Pancreas (tissue), 10 donors: Measurements from ENCODE around the gene KDM2A. TPM values are rescaled to one million over a fixed set of nuclear protein-coding genes. Genes with fewer than 3 reads are reported as not detected.

ENCODE experiments used
- ATAC-seq, 4 donors: fragments of 200-7000 bp; cut with Tn5 transposase; one replicate each; pipeline versions ENCODE4 v1.8.0 to v1.9.1; 2020; ENCODE audit warnings: mild to moderate bottlenecking in 4 of 4, moderate library complexity in 4 of 4
- DNase-seq, 6 donors: peaks; one replicate each; pipeline ENCODE4 v3.0.0-alpha.2; 2020
- FAIRE-seq: peaks from 2 replicates; lab custom pipeline; 2012; peaks lifted over from hg19 to GRCh38; lab: Jason Lieb, UNC
- H3K27ac ChIP-seq, 4 donors: fragments of 200-600 bp; sonication (generic); 1 replicate in 3 of 4; 2 replicates in 1 of 4; pipeline versions ENCODE4 v1.5.0 to v1.8.0; 2020
- H3K27me3 ChIP-seq, 4 donors: fragments of 200-600 bp; one replicate each; pipeline ENCODE4 v1.8.0; 2021
- H3K36me3 ChIP-seq, 3 donors: fragments of 200-600 bp; sonication (generic) in 1 of 3; one replicate each; pipeline versions ENCODE4 v1.5.0 to v1.8.0; 2020 to 2021
- H3K4me1 ChIP-seq, 3 donors: fragments of 200-600 bp; one replicate each; pipeline ENCODE4 v1.8.0; 2021
- H3K4me3 ChIP-seq, 4 donors: fragments of 200-600 bp; sonication (generic) in 2 of 4; one replicate each; pipeline versions ENCODE4 v1.5.0 to v1.8.0; 2020 to 2021
- H3K9me3 ChIP-seq, 4 donors: fragments of 200-600 bp; one replicate each; pipeline ENCODE4 v1.8.0; 2021
- WGBS, 2 donors: extraction: QIAGEN DNeasy Blood & Tissue Kit; methylation state at CpG; one replicate each; pipeline ENCODE4 v1.1.7; 2013; 5-methylcytosine and 5-hydroxymethylcytosine counted together
- intact Hi-C, 3 donors: fragments of 100-400 bp; cut with DNase I; formaldehyde crosslinking; loops; one replicate each; pipeline versions ENCODE4 v1.11.1 to v1.14.2; 2022
- polyA plus RNA-seq, 2 donors: library from polyadenylated mRNA; stranded (reverse); fragments of 200-250 nt; gene quantifications; one replicate each; pipeline ENCODE4 v1.2.3, GENCODE V29; 2013
- total RNA-seq, 6 donors: library from RNA; stranded (reverse); fragmentation: NEBNext Ultra II Directional in 4 of 6; extraction: Animal tissue kit (Norgen Biotek cat#: 25700) in 4 of 6; gene quantifications; one replicate each; pipeline versions ENCODE4 v1.2.1 to v1.2.4, GENCODE V29; 2021 to 2023
- TF ChIP-seq, protein P1 (sequence below), 4 donors: fragments of 200-600 bp; sonication (generic) in 3 of 4; IDR thresholded peaks; one replicate each; pipeline versions ENCODE4 v1.5.0 to v1.8.0; 2021; ENCODE audit warnings: antibody characterized with exemption in 4 of 4
- donor health status: healthy with polysubstance abuse.
- donor health status: DM: no; HTN: no; CAD: no; lungs with moderate emphysema.
- donor health status: DM: no; HTN: no; CAD: no.
- donor health status: control.
- donor health status: control.
- donor health status: Bipolar disorder and iron deficiency.
- donor health status: DM: yes; HTN: yes; CAD: no.
- donor health status: DM: no; HTN: no; CAD: no.
- donor health status: DM: no; HTN: no; CAD: no.
- donor health status: DM: yes; HTN: yes; CAD: no.

KDM2A gene
- total RNA-seq: 10 to 100 TPM; 17.2 to 39.1 (median 23.1) TPM
- polyA plus RNA-seq: 10 to 100 TPM; 19.2 to 22.6 TPM

DNA sequence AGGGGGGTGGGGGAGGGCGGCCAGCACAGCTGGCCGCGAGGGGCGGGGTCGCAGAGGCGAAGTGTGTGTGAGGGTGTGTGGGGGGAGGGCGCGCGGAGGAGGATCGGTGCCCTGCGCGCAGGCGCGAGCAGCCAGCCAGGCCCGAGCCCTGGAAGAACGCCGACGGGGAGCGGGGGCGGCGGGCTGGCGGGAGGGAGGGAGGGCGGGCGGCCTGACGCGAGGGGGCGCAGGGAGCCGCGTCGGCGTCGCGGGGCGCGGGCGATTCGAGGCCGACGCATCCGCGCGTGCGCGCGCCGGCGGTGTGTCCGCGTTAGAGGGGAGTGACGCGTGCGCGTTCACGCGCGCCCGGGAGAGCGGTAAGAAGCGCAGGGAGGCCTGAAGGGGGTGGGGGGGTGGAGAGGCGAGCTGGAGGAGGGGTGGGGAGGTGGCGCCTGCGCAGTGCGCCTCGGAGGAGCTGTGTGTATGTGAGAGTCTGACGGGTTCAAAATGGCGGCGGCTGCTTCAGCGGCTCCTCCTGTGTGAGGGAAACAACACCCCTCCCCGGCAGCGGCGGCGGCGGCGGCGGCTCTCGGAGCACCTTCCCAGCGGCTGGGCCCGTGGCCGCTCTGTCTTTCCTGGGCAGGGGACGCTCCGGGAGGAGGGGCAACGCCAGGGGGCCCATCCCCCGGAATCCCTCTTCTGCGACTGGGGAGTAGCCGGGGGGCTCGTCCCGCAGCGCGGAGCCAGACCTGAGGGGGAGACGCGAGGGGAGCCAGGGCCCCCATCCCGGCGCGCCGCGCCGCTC, at the start of gene KDM2A:
TSS of gene KDM2A (plus strand) at position 463 of the 784 bp plus-strand sequence. CDS start 2,054 bp downstream, outside the sequence.
- no peaks in the 10 kb centered on the region for H3K9me3 ChIP-seq
- H3K4me3 ChIP-seq: peak within 1 kb of the TSS; percentile 77 to 95 (median 86)
- H3K27ac ChIP-seq: peak within 1 kb of the TSS; percentile 92 to 96 (median 93)
- peak; percentile 87 to 93 (median 92) for ATAC-seq
- no peaks in the 10 kb centered on the region for H3K36me3 ChIP-seq
- 1% methylated on average over 47 to 97 of the region's 97 CpGs for WGBS, 2 donors
- H3K4me1 ChIP-seq: peaks cover 4 to 14% (median 5%) of the 10 kb centered on the region in 3 donors
- intact Hi-C loops: no loop called here
- DNase-seq: peak; percentile 98 to 100 (median 99)
- TF ChIP-seq, protein P1, sequence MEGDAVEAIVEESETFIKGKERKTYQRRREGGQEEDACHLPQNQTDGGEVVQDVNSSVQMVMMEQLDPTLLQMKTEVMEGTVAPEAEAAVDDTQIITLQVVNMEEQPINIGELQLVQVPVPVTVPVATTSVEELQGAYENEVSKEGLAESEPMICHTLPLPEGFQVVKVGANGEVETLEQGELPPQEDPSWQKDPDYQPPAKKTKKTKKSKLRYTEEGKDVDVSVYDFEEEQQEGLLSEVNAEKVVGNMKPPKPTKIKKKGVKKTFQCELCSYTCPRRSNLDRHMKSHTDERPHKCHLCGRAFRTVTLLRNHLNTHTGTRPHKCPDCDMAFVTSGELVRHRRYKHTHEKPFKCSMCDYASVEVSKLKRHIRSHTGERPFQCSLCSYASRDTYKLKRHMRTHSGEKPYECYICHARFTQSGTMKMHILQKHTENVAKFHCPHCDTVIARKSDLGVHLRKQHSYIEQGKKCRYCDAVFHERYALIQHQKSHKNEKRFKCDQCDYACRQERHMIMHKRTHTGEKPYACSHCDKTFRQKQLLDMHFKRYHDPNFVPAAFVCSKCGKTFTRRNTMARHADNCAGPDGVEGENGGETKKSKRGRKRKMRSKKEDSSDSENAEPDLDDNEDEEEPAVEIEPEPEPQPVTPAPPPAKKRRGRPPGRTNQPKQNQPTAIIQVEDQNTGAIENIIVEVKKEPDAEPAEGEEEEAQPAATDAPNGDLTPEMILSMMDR (IDR thresholded peaks at IDR 0.05): no peak
- FAIRE-seq: no peak
- H3K27me3 ChIP-seq: no peaks in the 10 kb centered on the region

DNA sequence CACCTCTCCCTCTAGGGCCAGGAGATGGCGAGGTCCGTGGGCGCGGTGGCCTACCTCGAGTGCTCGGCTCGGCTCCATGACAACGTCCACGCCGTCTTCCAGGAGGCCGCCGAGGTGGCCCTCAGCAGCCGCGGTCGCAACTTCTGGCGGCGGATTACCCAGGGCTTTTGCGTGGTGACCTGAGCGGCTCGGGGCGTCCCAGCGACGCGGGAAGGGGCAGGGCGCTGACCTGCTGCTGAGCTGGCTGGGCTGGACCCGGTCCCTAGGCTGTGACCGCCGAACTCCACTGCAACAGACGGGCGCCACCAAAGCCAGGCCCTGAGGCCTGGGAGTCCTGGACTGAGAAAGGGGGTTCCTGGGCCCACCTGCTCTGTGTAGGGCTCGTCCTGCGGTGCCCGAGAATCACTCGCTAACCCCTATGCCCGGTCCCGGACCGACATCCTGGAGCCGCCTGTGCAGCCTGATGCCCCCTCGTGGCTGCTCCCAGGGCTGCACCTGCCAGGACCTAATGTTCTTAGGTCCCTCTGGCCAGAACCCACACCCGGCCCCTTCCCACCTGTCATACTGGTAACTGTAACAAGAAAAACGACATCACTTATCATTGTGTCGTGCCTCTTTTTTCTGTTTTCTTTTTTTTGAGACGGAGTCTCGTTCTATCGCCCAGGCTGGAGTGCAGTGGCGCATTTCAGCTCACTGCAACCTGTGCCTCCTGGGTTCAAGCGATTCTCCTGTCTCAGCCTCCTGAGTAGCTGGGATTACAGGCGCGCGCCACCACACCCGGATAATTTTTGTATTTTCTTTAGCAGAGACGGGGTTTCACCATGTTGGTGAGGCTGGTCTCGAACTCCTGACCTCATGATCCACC, 47.4 kb upstream of the KDM2A start:
- FAIRE-seq: no peak
- TF ChIP-seq, protein P1 (IDR thresholded peaks at IDR 0.05): peak; percentile 55 to 80 (median 72)
- ATAC-seq: peak; percentile 59 to 91 (median 86)
- H3K4me3 ChIP-seq: no peak overlapping the region
- peak in 4 of 6 donors; percentile 61 to 88 (median 68) for DNase-seq
- WGBS, 2 donors: 68 to 73% methylated on average over 53 of the region's 53 CpGs
- intact Hi-C loops: no loop called here
- no peaks in the 10 kb centered on the region for H3K36me3 ChIP-seq
- no peak overlapping the region for H3K27ac ChIP-seq
- no peaks in the 10 kb centered on the region for H3K27me3 ChIP-seq
- no peaks in the 10 kb centered on the region for H3K9me3 ChIP-seq
- H3K4me1 ChIP-seq: no peaks in the 10 kb centered on the region

DNA sequence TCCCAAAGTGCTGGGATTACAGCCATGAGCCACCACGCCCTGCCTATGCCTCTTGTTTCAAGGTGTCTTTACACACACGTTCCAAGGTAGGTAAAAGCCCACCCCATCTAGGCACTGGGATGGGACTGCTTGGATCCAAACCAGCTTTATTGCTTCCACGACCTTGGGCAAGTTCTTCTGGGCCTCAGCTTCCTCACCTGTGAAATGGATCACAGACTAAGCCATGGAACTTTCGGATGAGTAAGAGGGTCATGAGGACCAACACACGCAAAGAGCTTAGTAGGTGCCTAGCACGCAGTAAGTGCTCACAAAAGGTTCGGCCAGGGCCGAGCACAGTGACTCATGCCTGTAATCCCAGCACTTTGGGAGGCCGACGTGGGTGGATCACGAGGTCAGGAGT, 46.8 kb upstream of the KDM2A start:
- Histone ChIP-seq H3K27ac (no peak overlapping the region), H3K36me3 (no peaks in the 10 kb centered on the region), H3K27me3 (no peaks in the 10 kb centered on the region), H3K4me3 (no peak overlapping the region), H3K9me3 (no peaks in the 10 kb centered on the region), H3K4me1 (no peaks in the 10 kb centered on the region)
- intact Hi-C loops: no loop called here
- TF ChIP-seq, protein P1 (IDR thresholded peaks at IDR 0.05): no peak
- 81 to 87% methylated on average over 11 of the region's 11 CpGs for WGBS, 2 donors
- no peak for FAIRE-seq
- ATAC-seq: no peak
- DNase-seq: no peak

DNA sequence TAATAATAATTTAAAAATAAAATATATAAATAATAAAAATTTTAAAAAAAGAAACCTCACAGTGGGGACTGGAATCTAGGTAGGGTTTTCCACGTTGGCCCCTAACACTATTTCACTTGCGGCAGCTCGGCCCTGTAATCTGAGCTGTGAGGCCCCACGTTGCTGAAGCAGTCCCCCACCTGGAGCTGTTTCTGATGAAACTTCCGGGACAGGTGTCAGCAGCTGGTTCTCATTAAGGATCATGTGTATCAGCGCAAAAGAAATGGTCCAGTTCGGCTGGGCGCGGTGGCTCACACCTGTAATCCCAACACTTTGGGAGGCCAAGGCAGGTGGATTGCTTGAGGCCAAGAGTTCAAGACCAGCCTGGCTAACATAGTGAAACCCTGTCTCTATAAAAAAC, 45.2 kb upstream of the KDM2A start:
- Histone ChIP-seq H3K27ac (no peak overlapping the region), H3K36me3 (no peaks in the 10 kb centered on the region), H3K4me1 (no peaks in the 10 kb centered on the region), H3K27me3 (no peaks in the 10 kb centered on the region), H3K9me3 (no peaks in the 10 kb centered on the region), H3K4me3 (no peak overlapping the region)
- intact Hi-C loops: no loop called here
- TF ChIP-seq, protein P1 (IDR thresholded peaks at IDR 0.05): no peak
- no peak for ATAC-seq
- 88 to 95% methylated on average over 9 of the region's 9 CpGs for WGBS, 2 donors
- DNase-seq: no peak
- FAIRE-seq: no peak
